A549 (cell line): Measurements from ENCODE around the gene CEL. TPM values are rescaled to one million over a fixed set of nuclear protein-coding genes. Genes with fewer than 3 reads are reported as not detected.

Experiments used
- ATAC-seq, 2 experiments: fragments of 200-7000 bp in 1 of 2; fragments of >200 bp in 1 of 2; cut with Nextera tagmentation in 1 of 2; cut with Tn5 transposase in 1 of 2; 3 replicates each; pipeline versions ENCODE4 v1.8.0 to v1.9.1; 2018 to 2020; ENCODE audit warnings: mild to moderate bottlenecking in 1 of 2, moderate library complexity in 1 of 2
- CTCF ChIA-PET: fragments of 300-600 bp; sonication (Branson Sonifier 250); formaldehyde crosslinking; extraction: SDS; loops from one replicate; lab custom pipeline; 2021; ENCODE audit warnings: antibody characterized with exemption, inconsistent platforms; lab: Yijun Ruan, JAX
- POLR2A ChIA-PET: fragments of 350-600 bp; formaldehyde crosslinking; extraction: SDS; loops from one replicate; lab custom pipeline; 2021; ENCODE audit warnings: antibody characterized with exemption, inconsistent platforms; lab: Yijun Ruan, JAX
- DNase-seq, 2 experiments: peaks; one replicate each; pipeline versions ENCODE4 v3.0.0 to v3.0.0-alpha.2; 2011 to 2016; ENCODE audit warnings: low read depth in 1 of 2, low spot score in 1 of 2
- FAIRE-seq: peaks from 2 replicates; lab custom pipeline; 2011; peaks lifted over from hg19 to GRCh38; lab: Jason Lieb, UNC
- H3K27ac ChIP-seq, 2 experiments: fragments of >200 bp; sonication (Bioruptor Twin); formaldehyde crosslinking; 3 replicates each; pipeline ENCODE4 v1.5.1; 2016 to 2017
- H3K4me1 ChIP-seq: fragments of >200 bp; sonication (Bioruptor Twin); formaldehyde crosslinking; 3 replicates; pipeline ENCODE4 v1.6.1; 2016
- H3K4me2 ChIP-seq: fragments of >200 bp; sonication (Bioruptor Twin); formaldehyde crosslinking; 3 replicates; pipeline ENCODE4 v1.6.1; 2016
- H3K4me3 ChIP-seq: fragments of >200 bp; sonication (Bioruptor Twin); formaldehyde crosslinking; 3 replicates; pipeline ENCODE4 v1.5.1; 2016
- H3K9me3 ChIP-seq: fragments of >200 bp; sonication (Bioruptor Twin); formaldehyde crosslinking; 3 replicates; pipeline ENCODE4 v1.6.1; 2016
- CBX8 ChIP-seq: fragments of 200-600 bp; sonication (generic); IDR thresholded peaks from 2 replicates; pipeline ENCODE4 v1.6.1; 2016
- CHD2 ChIP-seq: fragments of 150-350 bp; IDR thresholded peaks from 2 replicates; pipeline ENCODE4 v1.6.1; 2014; ENCODE audit warnings: low read length; ENCODE audit not compliant: partially characterized antibody
- E2F6 ChIP-seq: IDR thresholded peaks from 2 replicates; pipeline ENCODE4 v1.6.1; 2012; ENCODE audit warnings: low read depth, borderline replicate concordance
- EHMT2 ChIP-seq: fragments of 200-600 bp; sonication (generic); IDR thresholded peaks from 2 replicates; pipeline ENCODE4 v1.6.1; 2016; ENCODE audit warnings: antibody characterized with exemption, low read depth, mild to moderate bottlenecking, moderate library complexity
- FOSB ChIP-seq: fragments of 250-450 bp; sonication (Bioruptor Pico); IDR thresholded peaks from 2 replicates; pipeline ENCODE4 v1.5.0; 2020; ENCODE audit warnings: mild to moderate bottlenecking, moderate library complexity
- HEYL ChIP-seq: fragments of 250-450 bp; sonication (Bioruptor Pico); IDR thresholded peaks from 2 replicates; pipeline ENCODE4 v1.8.0; 2021; ENCODE audit warnings: mild to moderate bottlenecking, moderate library complexity
- HOXA7 ChIP-seq: fragments of 250-450 bp; sonication (Bioruptor Pico); IDR thresholded peaks from 2 replicates; pipeline ENCODE4 v1.5.0; 2020; ENCODE audit warnings: mild to moderate bottlenecking, moderate library complexity
- HOXB5 ChIP-seq: fragments of 250-450 bp; sonication (Bioruptor Pico); IDR thresholded peaks from 2 replicates; pipeline ENCODE4 v1.5.0; 2020; ENCODE audit warnings: mild to moderate bottlenecking, moderate library complexity
- JUNB ChIP-seq: fragments of >200 bp; sonication (Bioruptor Twin); formaldehyde crosslinking; IDR thresholded peaks from 2 replicates; pipeline ENCODE4 v1.6.1; 2016
- KDM1A ChIP-seq: fragments of 200-600 bp; sonication (generic); IDR thresholded peaks from 2 replicates; pipeline ENCODE4 v1.6.1; 2016; ENCODE audit warnings: low read depth, mild to moderate bottlenecking
- MAZ ChIP-seq: fragments of 150-350 bp; IDR thresholded peaks from 2 replicates; pipeline ENCODE4 v1.6.1; 2014; ENCODE audit warnings: antibody characterized with exemption, low read depth, low read length, borderline replicate concordance
- NR3C1 ChIP-seq: fragments of >200 bp; sonication (Bioruptor Twin); formaldehyde crosslinking; IDR thresholded peaks from 3 replicates; pipeline ENCODE4 v1.6.1; 2017
- POLR2A ChIP-seq: IDR thresholded peaks from 2 replicates; pipeline ENCODE4 v1.6.1; 2012; ENCODE audit warnings: mild to moderate bottlenecking, low read length
- RARB ChIP-seq: fragments of 250-450 bp; sonication (Bioruptor Pico); IDR thresholded peaks from 2 replicates; pipeline ENCODE4 v1.8.0; 2021; ENCODE audit warnings: mild to moderate bottlenecking, moderate library complexity
- RCOR1 ChIP-seq: fragments of 150-350 bp; IDR thresholded peaks from 2 replicates; pipeline ENCODE4 v1.6.1; 2014; ENCODE audit warnings: antibody characterized with exemption, low read length, low read depth
- RNF2 ChIP-seq: fragments of 200-600 bp; sonication (generic); IDR thresholded peaks from 2 replicates; pipeline ENCODE4 v1.6.1; 2016; ENCODE audit warnings: low read depth, mild to moderate bottlenecking, antibody characterized with exemption, moderate library complexity, borderline replicate concordance
- USF2 ChIP-seq: fragments of 450-650 bp; IDR thresholded peaks from 2 replicates; pipeline ENCODE4 v1.6.1; 2014; ENCODE audit warnings: antibody characterized with exemption
- ZNF302 ChIP-seq: fragments of 250-450 bp; sonication (Bioruptor Pico); IDR thresholded peaks from 2 replicates; pipeline ENCODE4 v1.9.0; 2021; ENCODE audit warnings: inconsistent platforms, mild to moderate bottlenecking, moderate library complexity
- ZSCAN20 ChIP-seq: fragments of 250-450 bp; sonication (Bioruptor Pico); IDR thresholded peaks from 2 replicates; pipeline ENCODE4 v1.8.0; 2022; ENCODE audit warnings: mild to moderate bottlenecking, moderate library complexity
- WGBS: methylation state at CpG from one replicate; pipeline ENCODE4 v1.1.6; 2017; ENCODE audit errors: missing lambda C conversion rate; 5-methylcytosine and 5-hydroxymethylcytosine counted together
- polyA plus RNA-seq, 4 experiments: library from polyadenylated mRNA; depleted of rRNA in 3 of 4; stranded (reverse); fragments of >200 nt; fragmentation: RNase III in 1 of 4; extraction: RNeasy Plus Mini Kit Qiagen cat#74134 plus additional on column Dnase treatment in 1 of 4; gene quantifications; 2 replicates in 3 of 4; 3 replicates in 1 of 4; pipeline ENCODE4 v1.2.3, GENCODE V29; 2011 to 2017
- TF ChIP-seq, protein P1 (sequence below): fragments of >200 bp; sonication (Bioruptor Twin); formaldehyde crosslinking; IDR thresholded peaks from 3 replicates; pipeline ENCODE4 v1.5.1; 2016
- TF ChIP-seq, protein P2 (sequence below): fragments of 250-450 bp; sonication (Bioruptor Pico); IDR thresholded peaks from 2 replicates; pipeline ENCODE4 v1.5.0; 2020; ENCODE audit warnings: low read depth, mild to moderate bottlenecking, moderate library complexity
- TF ChIP-seq, protein P3 (sequence below): fragments of 150-350 bp; IDR thresholded peaks from 2 replicates; pipeline ENCODE4 v1.6.1; 2014; ENCODE audit warnings: low read depth, mild to moderate bottlenecking, low read length

CEL gene
- polyA plus RNA-seq, 2 of the 4 experiments (the other 2 are of a cell fraction) = 0.23 to 0.68 TPM

DNA sequence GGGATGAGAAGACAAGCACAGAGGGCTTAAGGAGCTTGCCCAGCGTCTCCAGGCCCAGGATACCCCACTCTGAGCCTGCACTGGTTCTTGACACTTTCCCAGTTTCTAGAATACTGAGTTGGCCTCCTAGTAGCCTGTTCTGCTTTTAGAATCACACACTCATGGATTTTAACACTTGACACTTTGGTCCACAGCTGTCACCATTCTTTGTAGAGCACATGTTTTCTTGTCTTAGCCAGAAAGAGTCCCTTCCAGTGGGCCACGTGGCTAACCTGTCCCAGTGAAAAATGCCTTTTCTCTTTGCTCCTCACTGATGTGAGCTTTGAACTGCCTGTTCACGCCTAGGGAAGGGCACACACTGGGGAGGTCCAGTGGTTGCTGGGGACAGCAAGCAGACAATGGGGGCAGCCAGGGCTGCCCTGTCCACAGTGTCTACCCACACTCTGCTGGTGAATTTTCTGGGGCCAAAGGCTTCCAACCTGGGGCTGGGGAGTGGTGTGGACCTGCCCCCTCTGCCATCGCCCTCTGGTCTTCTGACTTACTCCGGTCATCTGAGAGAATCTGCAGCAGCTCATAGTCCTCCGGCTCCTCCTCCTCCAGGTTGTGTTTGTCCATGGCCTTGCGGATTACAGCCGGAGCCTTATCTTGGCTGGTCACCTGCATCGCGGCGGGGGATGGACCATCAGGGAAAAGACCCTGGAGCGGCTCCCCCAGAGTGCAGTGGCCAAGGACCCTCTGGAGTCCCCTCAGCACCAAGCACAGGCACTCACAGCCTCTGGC is 38.1 kb downstream of the CEL start:
- Histone ChIP-seq H3K9me3 (peaks cover 23% of the 10 kb centered on the region), H3K4me3 (no peak overlapping the region), H3K27ac (no peak overlapping the region), H3K4me2 (no peak overlapping the region), H3K4me1 (peaks cover 5% of the 10 kb centered on the region; the same call in 1 of the 3 replicates)
- no peak for ATAC-seq
- 87% methylated on average over 12 of the region's 12 CpGs for WGBS
- ChIA-PET POLR2A (no interaction called here), CTCF (interaction anchor here (0.7 to 30.3 kb wide), 8 partner anchors 9 to 387 kb away, joined by 3 to 1284 read pairs (median 6); partner anchors contain the start of gene RALGDS)
- DNase-seq = no peak
- no peak for TF ChIP-seq FOSB (CRISPR knock-in tag)
- no peak for TF ChIP-seq EHMT2
- TF ChIP-seq, protein P1, sequence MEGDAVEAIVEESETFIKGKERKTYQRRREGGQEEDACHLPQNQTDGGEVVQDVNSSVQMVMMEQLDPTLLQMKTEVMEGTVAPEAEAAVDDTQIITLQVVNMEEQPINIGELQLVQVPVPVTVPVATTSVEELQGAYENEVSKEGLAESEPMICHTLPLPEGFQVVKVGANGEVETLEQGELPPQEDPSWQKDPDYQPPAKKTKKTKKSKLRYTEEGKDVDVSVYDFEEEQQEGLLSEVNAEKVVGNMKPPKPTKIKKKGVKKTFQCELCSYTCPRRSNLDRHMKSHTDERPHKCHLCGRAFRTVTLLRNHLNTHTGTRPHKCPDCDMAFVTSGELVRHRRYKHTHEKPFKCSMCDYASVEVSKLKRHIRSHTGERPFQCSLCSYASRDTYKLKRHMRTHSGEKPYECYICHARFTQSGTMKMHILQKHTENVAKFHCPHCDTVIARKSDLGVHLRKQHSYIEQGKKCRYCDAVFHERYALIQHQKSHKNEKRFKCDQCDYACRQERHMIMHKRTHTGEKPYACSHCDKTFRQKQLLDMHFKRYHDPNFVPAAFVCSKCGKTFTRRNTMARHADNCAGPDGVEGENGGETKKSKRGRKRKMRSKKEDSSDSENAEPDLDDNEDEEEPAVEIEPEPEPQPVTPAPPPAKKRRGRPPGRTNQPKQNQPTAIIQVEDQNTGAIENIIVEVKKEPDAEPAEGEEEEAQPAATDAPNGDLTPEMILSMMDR = no peak
- TF ChIP-seq HOXB5 (CRISPR knock-in tag) = no peak
- no peak for TF ChIP-seq CBX8
- TF ChIP-seq USF2 = no peak
- TF ChIP-seq, protein P2, sequence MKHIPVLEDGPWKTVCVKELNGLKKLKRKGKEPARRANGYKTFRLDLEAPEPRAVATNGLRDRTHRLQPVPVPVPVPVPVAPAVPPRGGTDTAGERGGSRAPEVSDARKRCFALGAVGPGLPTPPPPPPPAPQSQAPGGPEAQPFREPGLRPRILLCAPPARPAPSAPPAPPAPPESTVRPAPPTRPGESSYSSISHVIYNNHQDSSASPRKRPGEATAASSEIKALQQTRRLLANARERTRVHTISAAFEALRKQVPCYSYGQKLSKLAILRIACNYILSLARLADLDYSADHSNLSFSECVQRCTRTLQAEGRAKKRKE (CRISPR knock-in tag) = no peak
- no peak for TF ChIP-seq HEYL (CRISPR knock-in tag)
- no peak for TF ChIP-seq RARB (CRISPR knock-in tag)
- no peak for TF ChIP-seq CHD2
- TF ChIP-seq ZSCAN20 (CRISPR knock-in tag) = no peak
- no peak for TF ChIP-seq POLR2A
- TF ChIP-seq NR3C1 = no peak
- TF ChIP-seq JUNB = no peak
- no peak for TF ChIP-seq MAZ
- no peak for TF ChIP-seq HOXA7 (CRISPR knock-in tag)
- TF ChIP-seq RCOR1 = no peak
- TF ChIP-seq KDM1A = no peak
- TF ChIP-seq, protein P3, sequence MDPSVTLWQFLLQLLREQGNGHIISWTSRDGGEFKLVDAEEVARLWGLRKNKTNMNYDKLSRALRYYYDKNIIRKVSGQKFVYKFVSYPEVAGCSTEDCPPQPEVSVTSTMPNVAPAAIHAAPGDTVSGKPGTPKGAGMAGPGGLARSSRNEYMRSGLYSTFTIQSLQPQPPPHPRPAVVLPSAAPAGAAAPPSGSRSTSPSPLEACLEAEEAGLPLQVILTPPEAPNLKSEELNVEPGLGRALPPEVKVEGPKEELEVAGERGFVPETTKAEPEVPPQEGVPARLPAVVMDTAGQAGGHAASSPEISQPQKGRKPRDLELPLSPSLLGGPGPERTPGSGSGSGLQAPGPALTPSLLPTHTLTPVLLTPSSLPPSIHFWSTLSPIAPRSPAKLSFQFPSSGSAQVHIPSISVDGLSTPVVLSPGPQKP = no peak
- FAIRE-seq = no peak

DNA sequence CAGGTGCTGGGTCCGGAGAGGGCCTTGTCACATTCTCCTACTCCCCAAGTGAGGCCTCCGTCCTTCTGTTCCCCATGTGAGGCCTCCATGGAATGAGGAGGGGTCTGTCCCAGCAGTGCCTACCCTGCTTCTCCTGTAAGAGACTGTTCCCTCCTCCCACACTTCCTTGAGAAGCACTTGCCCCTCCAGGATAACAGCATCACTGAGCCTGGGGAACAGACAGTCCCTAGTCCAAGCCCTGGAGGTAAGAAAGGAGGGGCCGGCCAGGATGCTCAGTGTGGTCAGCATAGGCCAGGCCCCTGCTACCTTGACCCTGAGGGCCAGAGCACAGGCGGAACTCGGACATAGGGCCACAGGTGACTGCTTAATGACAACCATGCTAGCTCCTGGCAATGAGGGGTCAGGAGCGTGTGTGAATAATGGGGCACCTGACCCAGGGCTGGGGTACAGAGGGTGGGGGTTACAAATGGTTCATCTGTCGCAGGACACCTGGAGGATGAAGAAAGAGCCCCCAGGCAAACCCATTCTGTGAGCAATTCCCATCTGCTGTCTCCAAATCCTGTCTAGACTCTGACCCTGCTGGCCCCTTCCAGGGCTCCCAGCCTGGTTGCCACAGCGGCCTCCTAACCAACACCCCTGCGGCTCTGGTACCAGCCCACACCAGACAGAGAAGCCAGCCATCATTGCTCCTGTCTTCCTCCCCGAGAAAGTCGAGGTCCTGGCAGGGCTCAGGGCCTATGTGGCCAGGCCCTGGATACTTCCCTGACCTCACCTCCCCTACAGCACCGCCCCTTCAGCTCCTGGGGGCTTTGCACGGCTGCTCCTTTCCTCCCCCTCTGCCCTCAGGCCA is 39.0 kb downstream of the CEL start:
- Histone ChIP-seq H3K9me3 (peaks cover 16% of the 10 kb centered on the region; the same call in 2 of the 3 replicates), H3K4me2 (no peak overlapping the region), H3K27ac (no peak overlapping the region), H3K4me3 (no peak overlapping the region)
- no peak for DNase-seq
- POLR2A ChIA-PET = no interaction called here
- FAIRE-seq = no peak
- no peak for ATAC-seq
- TF ChIP-seq, protein P3 = no peak
- TF ChIP-seq E2F6 = no peak
- no peak for TF ChIP-seq HEYL (CRISPR knock-in tag)
- TF ChIP-seq RNF2 = no peak
- no peak for TF ChIP-seq ZNF302 (CRISPR knock-in tag)
- TF ChIP-seq, all 56 proteins: peak for 0
- CTCF ChIA-PET = interaction anchor here (0.9 to 30.3 kb wide), 8 partner anchors 10 to 68 kb away, joined by 3 to 1284 read pairs (median 15); partner anchors contain the start of gene RALGDS
- H3K4me1 ChIP-seq = peaks cover 5% of the 10 kb centered on the region; the same call in 1 of the 3 replicates
- WGBS = 91% methylated on average over 13 of the region's 13 CpGs
